Smooth muscle cell of the brain vasculature (primary cell): Measurements from ENCODE around the gene NUP50.

ENCODE experiments used
- DNase-seq: peaks from one replicate; pipeline ENCODE4 v3.0.0-alpha.2; 2012; ENCODE audit warnings: low read depth, low spot score

Gene NUP50

GRCh38 chr22:45230026-45230721 lies 66.4 kb downstream of the NUP50 start:
- no peak for DNase-seq

GRCh38 chr22:45231293-45231692 lies 67.6 kb downstream of the NUP50 start:
- no peak for DNase-seq

GRCh38 chr22:45233386-45233785 lies 69.7 kb downstream of the NUP50 start:
- DNase-seq = no peak

GRCh38 chr22:45233827-45234226 lies 70.1 kb downstream of the NUP50 start:
- DNase-seq = no peak

GRCh38 chr22:45235101-45235777 lies 71.5 kb downstream of the NUP50 start:
- no peak for DNase-seq

- no peak for DNase-seq
Measured at GRCh38 chr22:45235851-45236342, 72.2 kb downstream of the NUP50 start.

- no peak for DNase-seq
Measured at GRCh38 chr22:45237065-45237990, 73.6 kb downstream of the NUP50 start.
